Measurements from ENCODE around the gene PHOX2A.

Gene PHOX2A

GRCh38 chr11:72240461-72241290, 3.3 kb downstream of the PHOX2A start:
- ChIA-PET CTCF (interaction anchor here (0.7 to 1.2 kb wide), 3 partner anchors 140 to 190 kb away, joined by 3 to 4 read pairs (median 3); no protein-coding TSS in a partner anchor), POLR2A (interaction anchor here (0.8 kb wide), 1 partner anchor 10 kb away, joined by 3 read pairs; no protein-coding TSS in a partner anchor)
- Histone ChIP-seq H3K9me3 (ENCODE audit: control insufficient read depth, insufficient read depth, low read depth, low read length) (no peaks in the 10 kb centered on the region), H3K4me3 (ENCODE audit: low read depth, low read length) (no peak overlapping the region), H3K4me1 (ENCODE audit: control insufficient read depth, insufficient read depth, low read length) (no peaks in the 10 kb centered on the region), H3K36me3 (ENCODE audit: control insufficient read depth in 2 of 2, insufficient read depth in 1 of 2, low read length in 2 of 2) (peaks cover 0 to 31% of the 10 kb centered on the region in 2 experiments; a peak in 1 of 3 replicates), H3K27ac (ENCODE audit: extremely low read depth, low read depth, low read length) (no peak overlapping the region)
- no peak for TF ChIP-seq ZNF660 (tag by site-specific recombination; IDR thresholded peaks at IDR 0.05)
- TF ChIP-seq ZNF701 (tag by site-specific recombination; IDR thresholded peaks at IDR 0.05) = no peak
- TF ChIP-seq ZNF157 (tag by site-specific recombination; IDR thresholded peaks at IDR 0.05) = no peak

GRCh38 chr11:72239849-72240460, 4.0 kb downstream of the PHOX2A start:
- Histone ChIP-seq H3K36me3 (ENCODE audit: control insufficient read depth in 2 of 2, insufficient read depth in 1 of 2, low read length in 2 of 2) (peaks cover 0 to 38% of the 10 kb centered on the region in 2 experiments; a peak in 1 of 3 replicates), H3K27ac (ENCODE audit: extremely low read depth, low read depth, low read length) (no peak overlapping the region), H3K9me3 (ENCODE audit: control insufficient read depth, insufficient read depth, low read depth, low read length) (no peaks in the 10 kb centered on the region), H3K4me1 (ENCODE audit: control insufficient read depth, insufficient read depth, low read length) (no peaks in the 10 kb centered on the region), H3K4me3 (ENCODE audit: low read depth, low read length) (no peak overlapping the region)
- ChIA-PET CTCF (interaction anchor here (0.6 to 0.9 kb wide), 3 partner anchors 8 to 191 kb away, joined by 3 to 4 read pairs (median 3); no protein-coding TSS in a partner anchor), POLR2A (interaction anchor here (4.5 kb wide), 1 partner anchor 13 kb away, joined by 42 read pairs; the partner anchor contains the start of gene INPPL1)
- no peak for TF ChIP-seq ZNF596 (tag by site-specific recombination; IDR thresholded peaks at IDR 0.05)

DNA sequence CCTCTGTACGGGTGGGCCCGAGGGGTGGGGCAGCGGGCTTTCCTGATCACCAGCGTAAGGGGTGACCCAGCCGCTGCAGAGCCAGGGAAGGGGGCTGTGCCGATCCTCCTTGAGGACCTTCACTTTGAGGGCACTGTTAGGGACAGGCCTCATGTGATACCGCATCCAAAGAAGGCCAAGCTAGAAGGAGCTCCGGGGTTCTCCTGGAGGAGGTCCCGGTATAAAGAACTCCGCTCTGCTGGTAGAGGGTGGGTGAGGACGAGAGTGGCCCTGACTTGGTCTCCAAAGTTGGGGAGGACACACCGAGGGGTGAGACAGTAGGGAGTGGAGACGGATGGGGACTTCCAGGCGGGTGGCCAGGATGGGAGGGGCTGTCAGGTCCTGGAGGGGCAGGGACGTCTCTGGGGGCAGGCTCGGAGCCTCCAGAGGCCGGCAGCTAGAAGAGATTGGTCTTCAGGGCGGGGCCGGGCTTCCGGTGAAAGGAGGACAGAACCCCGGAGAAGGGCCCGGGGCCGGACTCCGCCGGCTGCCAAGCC, 4.6 kb downstream of the PHOX2A start:
- POLR2A ChIA-PET = interaction anchor here (4.5 kb wide), 1 partner anchor 13 kb away, joined by 42 read pairs; the partner anchor contains the start of gene INPPL1
- H3K4me3 ChIP-seq (ENCODE audit: low read depth, low read length) = no peak overlapping the region

DNA sequence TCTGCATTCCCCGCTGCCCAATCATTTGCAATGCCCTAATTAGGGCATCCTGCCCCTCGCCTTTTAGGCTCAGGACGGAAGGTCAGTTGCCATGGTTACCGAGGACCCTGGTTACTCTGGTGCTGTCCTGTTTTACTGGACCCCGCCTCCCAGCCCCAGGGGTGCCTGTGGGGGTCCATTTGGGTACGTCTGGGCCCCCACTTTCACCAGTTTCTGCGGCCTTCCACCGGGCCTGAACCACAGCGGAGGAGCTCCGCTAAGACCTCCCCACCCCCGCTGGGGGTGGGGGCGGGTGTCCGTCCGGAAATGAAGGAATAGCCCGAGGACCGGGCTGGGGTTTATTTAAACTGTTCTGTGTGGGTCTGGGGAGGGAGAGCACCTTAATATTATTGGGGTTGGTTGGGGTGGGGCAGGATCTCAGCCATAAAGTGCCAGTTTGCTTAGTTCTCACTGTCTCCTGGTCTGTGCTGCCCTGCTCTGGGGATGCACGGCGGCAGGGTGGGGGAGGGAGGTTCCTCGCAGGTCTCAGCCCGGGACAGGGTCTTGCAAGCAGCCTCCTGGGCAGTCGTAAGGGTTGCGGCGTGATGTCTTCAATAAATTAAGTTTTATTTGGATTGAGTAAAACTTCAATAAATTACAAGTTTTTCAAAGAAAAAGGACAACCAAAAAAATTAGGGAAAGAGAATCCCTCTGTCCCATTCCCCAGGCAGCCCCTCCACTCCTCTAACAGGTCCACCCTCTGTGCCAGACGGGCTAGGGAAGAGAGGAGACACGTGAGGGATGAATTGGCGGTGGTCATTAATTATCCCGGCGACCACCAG, 5.3 kb downstream of the PHOX2A start:
- no peaks in the 10 kb centered on the region for H3K4me1 ChIP-seq (ENCODE audit: control insufficient read depth, insufficient read depth, low read length)
- TF ChIP-seq, protein P1, sequence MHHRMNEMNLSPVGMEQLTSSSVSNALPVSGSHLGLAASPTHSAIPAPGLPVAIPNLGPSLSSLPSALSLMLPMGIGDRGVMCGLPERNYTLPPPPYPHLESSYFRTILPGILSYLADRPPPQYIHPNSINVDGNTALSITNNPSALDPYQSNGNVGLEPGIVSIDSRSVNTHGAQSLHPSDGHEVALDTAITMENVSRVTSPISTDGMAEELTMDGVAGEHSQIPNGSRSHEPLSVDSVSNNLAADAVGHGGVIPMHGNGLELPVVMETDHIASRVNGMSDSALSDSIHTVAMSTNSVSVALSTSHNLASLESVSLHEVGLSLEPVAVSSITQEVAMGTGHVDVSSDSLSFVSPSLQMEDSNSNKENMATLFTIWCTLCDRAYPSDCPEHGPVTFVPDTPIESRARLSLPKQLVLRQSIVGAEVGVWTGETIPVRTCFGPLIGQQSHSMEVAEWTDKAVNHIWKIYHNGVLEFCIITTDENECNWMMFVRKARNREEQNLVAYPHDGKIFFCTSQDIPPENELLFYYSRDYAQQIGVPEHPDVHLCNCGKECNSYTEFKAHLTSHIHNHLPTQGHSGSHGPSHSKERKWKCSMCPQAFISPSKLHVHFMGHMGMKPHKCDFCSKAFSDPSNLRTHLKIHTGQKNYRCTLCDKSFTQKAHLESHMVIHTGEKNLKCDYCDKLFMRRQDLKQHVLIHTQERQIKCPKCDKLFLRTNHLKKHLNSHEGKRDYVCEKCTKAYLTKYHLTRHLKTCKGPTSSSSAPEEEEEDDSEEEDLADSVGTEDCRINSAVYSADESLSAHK (tag by site-specific recombination; IDR thresholded peaks at IDR 0.05) = no peak
- TF ChIP-seq, protein P2, sequence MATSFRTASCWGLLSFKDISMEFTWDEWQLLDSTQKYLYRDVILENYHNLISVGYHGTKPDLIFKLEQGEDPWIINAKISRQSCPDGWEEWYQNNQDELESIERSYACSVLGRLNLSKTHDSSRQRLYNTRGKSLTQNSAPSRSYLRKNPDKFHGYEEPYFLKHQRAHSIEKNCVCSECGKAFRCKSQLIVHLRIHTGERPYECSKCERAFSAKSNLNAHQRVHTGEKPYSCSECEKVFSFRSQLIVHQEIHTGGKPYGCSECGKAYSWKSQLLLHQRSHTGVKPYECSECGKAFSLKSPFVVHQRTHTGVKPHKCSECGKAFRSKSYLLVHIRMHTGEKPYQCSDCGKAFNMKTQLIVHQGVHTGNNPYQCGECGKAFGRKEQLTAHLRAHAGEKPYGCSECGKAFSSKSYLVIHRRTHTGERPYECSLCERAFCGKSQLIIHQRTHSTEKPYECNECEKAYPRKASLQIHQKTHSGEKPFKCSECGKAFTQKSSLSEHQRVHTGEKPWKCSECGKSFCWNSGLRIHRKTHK (tag by site-specific recombination; IDR thresholded peaks at IDR 0.05) = no peak
- TF ChIP-seq ZNF623 (tag by site-specific recombination; IDR thresholded peaks at IDR 0.05) (no peak), ZNF639 (tag by site-specific recombination; IDR thresholded peaks at IDR 0.05) (no peak), ZNF157 (tag by site-specific recombination; IDR thresholded peaks at IDR 0.05) (no peak)
- peaks cover 0 to 50% of the 10 kb centered on the region in 2 experiments; a peak in 2 of 3 replicates for H3K36me3 ChIP-seq (ENCODE audit: control insufficient read depth in 2 of 2, insufficient read depth in 1 of 2, low read length in 2 of 2)
- CTCF ChIA-PET = interaction anchor here (0.5 to 3.5 kb wide), 15 partner anchors 9 to 406 kb away, joined by 3 to 26 read pairs (median 4); partner anchors contain the start of gene INPPL1
- H3K27ac ChIP-seq (ENCODE audit: extremely low read depth, low read depth, low read length) = no peak overlapping the region
- POLR2A ChIA-PET = interaction anchor here (0.6 to 4.5 kb wide), 5 partner anchors 12 to 193 kb away, joined by 3 to 42 read pairs (median 4); partner anchors contain the start of gene INPPL1
- no peaks in the 10 kb centered on the region for H3K9me3 ChIP-seq (ENCODE audit: control insufficient read depth, insufficient read depth, low read depth, low read length)
- H3K4me3 ChIP-seq (ENCODE audit: low read depth, low read length) = no peak overlapping the region

More for the DNA sequence above, 4.6 kb downstream of the PHOX2A start:
- no peaks in the 10 kb centered on the region for H3K4me1 ChIP-seq (ENCODE audit: control insufficient read depth, insufficient read depth, low read length)
- H3K9me3 ChIP-seq (ENCODE audit: control insufficient read depth, insufficient read depth, low read depth, low read length) = no peaks in the 10 kb centered on the region
- TF ChIP-seq ZNF202 (tag by site-specific recombination; IDR thresholded peaks at IDR 0.05; ENCODE audit: borderline replicate concordance) (no peak), ZNF114 (tag by site-specific recombination; IDR thresholded peaks at IDR 0.05) (no peak), ZNF658 (tag by site-specific recombination; IDR thresholded peaks at IDR 0.05) (no peak), ZIC2 (tag by site-specific recombination; IDR thresholded peaks at IDR 0.05) (no peak)
- TF ChIP-seq, protein P3, sequence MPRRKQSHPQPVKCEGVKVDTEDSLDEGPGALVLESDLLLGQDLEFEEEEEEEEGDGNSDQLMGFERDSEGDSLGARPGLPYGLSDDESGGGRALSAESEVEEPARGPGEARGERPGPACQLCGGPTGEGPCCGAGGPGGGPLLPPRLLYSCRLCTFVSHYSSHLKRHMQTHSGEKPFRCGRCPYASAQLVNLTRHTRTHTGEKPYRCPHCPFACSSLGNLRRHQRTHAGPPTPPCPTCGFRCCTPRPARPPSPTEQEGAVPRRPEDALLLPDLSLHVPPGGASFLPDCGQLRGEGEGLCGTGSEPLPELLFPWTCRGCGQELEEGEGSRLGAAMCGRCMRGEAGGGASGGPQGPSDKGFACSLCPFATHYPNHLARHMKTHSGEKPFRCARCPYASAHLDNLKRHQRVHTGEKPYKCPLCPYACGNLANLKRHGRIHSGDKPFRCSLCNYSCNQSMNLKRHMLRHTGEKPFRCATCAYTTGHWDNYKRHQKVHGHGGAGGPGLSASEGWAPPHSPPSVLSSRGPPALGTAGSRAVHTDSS (tag by site-specific recombination; IDR thresholded peaks at IDR 0.05) = no peak
- H3K36me3 ChIP-seq (ENCODE audit: control insufficient read depth in 2 of 2, insufficient read depth in 1 of 2, low read length in 2 of 2) = peaks cover 0 to 44% of the 10 kb centered on the region in 2 experiments; a peak in 2 of 3 replicates
- CTCF ChIA-PET = interaction anchor here (0.6 to 1.3 kb wide), 2 partner anchors 9 to 28 kb away, joined by 3 to 4 read pairs; no protein-coding TSS in a partner anchor
- no peak overlapping the region for H3K27ac ChIP-seq (ENCODE audit: extremely low read depth, low read depth, low read length)

Measured in HEK293 (cell line).